SKM-1 (cell line): Measurements from ENCODE around the gene TSPYL2.

Source experiments
- DNase-seq: peaks from one replicate; lab custom pipeline; 2025; ENCODE audit not compliant: unreplicated experiment; lab: John Stamatoyannopoulos, UW

TSPYL2 gene

DNA sequence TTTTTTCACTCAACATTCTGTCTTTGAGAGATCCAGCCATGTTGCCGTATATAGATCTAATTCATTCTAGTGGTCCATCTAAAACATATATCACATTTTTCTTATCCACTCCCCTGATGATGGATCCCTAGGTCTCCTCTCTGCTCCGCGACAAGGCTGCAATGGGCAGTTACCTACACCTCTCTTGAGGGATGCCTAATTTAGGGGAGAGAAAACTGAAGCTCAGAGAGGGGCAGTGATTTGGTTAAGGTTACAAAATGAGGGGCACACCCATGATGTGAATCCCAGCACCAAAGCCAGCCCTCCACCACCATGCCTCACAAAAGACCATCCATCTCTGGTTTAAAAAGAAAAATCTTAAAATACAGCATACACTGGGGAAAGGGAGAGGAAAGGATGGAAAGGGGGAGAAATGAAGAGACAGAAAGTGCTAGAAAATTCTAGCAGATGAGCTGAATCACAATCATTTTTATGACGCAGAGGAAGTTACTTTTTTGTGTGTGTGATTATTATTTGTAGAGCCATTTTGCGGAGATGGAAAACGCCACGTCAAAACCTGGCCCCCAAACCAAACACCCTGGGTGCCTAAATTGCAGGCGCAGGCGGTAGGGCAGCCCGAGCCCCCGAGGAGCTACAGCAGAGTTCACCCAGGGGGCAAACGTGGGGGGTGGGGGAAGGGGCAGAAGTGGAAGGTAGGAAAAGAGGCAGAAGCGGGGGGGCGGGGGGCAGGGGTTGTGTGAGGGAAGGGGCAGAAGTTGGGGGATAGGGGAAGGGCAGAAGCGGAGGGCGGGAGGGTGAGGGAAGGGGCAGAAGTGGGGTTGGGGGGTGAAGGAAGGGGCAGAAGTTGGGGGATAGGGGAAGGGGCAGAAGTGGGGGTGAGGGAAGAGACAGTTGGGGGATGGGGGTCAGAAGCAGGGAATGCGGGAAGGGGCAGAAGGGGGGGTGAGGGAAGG, 1.3 kb upstream of the TSPYL2 start:
- DNase-seq: no peak

DNA sequence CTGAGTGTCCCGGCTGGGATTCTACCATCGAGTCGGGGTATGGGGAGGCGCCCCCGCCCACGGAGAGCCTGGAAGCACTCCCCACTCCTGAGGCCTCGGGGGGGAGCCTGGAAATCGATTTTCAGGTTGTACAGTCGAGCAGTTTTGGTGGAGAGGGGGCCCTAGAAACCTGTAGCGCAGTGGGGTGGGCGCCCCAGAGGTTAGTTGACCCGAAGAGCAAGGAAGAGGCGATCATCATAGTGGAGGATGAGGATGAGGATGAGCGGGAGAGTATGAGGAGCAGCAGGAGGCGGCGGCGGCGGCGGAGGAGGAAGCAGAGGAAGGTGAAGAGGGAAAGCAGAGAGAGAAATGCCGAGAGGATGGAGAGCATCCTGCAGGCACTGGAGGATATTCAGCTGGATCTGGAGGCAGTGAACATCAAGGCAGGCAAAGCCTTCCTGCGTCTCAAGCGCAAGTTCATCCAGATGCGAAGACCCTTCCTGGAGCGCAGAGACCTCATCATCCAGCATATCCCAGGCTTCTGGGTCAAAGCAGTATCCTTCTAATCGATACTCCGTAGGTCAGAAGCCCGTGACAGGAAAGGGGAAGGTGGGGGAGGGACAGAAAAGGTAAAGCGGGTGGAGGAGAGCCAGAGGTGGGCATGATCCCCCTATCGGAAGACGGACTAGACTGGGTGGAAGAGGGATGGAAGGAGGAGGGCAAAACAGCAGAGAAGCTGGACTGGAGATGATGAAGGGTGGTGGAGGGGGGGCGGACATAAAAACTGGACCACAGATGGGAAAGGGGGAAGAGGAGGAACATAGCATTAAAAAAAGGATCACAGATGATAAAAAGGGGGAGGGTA, 828 bp downstream of the TSPYL2 start:
- no peak for DNase-seq

- DNase-seq: no peak
These were observed 1.9 kb downstream of the TSPYL2 start for GRCh38 chrX:53084043-53084570.

DNA sequence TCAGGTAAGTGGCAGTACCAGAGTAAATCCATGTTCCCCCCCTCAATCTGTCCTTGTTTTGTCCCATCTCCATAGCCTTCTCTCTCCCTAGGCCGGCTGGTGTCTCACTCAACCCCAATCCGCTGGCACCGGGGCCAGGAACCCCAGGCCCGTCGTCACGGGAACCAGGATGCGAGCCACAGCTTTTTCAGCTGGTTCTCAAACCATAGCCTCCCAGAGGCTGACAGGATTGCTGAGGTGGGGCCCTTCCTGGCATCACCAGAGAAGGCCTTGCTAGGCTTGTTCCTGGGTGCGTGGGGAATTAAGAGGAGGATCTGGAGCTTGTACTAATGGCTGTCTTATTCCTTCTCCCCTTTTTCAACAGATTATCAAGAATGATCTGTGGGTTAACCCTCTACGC, 2.7 kb downstream of the TSPYL2 start:
- no peak for DNase-seq

GRCh38 chrX:53085661-53086229, 3.6 kb downstream of the TSPYL2 start:
- no peak for DNase-seq

GRCh38 chrX:53086464-53086863, 4.3 kb downstream of the TSPYL2 start:
- DNase-seq: no peak

DNA sequence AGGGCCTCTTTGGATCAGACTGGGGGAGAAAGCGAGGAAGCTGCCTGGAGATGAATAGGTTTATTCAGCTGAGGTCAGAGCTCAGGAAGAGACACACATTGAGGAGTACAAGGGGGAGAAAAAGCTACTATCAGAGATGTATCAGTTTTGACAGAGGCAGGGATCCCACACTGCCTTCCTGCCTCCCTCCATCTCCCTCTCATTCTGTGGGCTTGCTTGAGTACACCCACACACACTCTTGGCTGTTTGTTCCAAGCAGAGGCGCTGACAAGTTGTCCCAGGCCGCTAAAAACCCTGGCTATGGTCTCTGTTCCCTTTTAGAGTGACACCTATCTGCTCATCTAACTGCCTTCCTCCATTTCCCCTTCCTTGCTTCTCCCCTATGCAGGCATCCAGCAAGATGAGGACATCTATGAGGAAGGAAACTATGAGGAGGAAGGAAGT, 5.2 kb downstream of the TSPYL2 start:
- DNase-seq: no peak

- no peak for DNase-seq
These were observed 6.2 kb downstream of the TSPYL2 start for GRCh38 chrX:53088136-53088974.

GRCh38 chrX:53089224-53089842, 7.2 kb downstream of the TSPYL2 start:
- DNase-seq: no peak

DNA sequence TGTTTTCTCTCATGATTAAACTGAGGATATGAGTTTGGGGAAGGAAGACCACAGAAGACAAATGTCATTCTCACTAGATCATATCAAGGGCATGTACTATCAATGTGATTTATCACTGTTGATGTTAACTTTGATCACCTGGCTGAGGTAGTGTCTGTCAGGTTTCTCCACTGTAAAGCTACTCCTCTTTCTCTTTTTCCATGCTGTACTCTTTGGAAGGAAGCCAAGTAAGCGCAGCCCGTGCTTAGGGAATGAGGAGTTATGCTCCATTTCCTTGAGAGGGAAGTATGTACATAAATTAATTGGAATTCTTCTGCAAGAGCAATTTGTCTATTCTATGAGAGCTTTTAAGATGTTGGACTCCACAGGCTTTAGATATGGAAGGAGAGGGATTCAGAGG, 7.8 kb downstream of the TSPYL2 start:
- DNase-seq: no peak

- no peak for DNase-seq
These were observed 9.2 kb downstream of the TSPYL2 start for GRCh38 chrX:53091354-53091753.

DNA sequence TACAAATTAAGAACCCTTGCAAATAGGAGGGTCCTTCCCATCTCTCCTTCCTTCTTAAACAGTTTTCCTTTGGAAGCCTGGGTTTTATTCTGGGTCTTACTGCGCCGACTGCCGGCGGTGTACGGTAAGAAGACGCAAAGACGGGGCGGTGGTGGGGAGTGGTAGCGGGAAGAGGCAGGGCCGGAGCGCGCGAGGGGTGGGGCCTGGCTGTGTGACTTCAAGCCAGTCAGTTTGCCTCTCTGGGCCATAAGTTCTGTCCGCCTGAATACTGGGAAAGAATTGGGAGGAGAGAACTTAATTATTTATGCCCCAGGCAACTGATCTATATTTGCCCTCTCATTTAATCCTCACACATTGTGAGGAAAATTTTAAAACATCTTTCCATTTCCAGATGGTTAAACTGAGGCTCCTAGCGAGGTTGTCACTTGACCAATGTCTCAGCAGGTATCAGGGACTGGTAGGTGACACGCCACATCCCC, 11.0 kb downstream of the TSPYL2 start:
- DNase-seq: peak; percentile 37

DNA sequence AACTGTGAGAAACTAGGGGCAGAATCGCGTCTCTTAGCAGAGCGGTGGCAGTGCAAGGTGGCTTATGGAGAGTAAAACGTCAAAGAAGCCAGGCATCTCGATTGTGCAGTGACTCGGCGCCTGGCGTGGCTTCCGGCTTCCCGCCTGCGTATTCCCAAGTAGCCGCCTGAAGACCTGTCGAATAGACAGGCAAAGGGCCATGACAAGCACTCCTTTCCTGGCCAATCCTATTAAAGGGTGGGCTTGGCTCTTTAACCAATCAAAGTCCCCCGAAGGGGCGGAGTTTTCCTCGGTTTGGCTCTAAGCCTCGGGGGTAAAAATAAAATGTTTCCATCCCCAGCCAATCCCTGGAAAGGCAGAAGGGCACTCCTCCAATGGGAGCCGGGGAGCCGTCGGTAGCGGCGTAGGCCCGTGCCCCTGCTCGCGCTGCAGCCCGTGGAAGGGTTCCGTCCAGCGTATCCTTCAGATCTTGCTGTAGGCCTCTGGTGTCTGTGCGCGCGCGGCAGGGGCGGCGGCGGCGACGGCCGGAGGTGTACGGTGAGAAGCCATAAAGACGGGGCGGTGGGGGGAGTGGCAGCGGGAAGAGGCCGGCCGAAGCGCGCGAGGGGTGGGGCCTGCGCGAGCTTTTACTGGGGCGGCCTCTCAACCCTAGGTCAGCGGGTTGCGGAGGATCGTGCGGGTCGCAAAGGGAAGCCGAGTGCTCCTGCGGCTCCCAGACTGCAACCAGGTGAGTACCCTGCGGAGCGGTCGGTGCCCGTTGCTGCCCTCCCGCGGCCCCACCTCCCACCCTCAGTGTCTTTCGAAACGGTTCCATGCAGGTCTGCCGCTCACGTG, 11.8 kb downstream of the TSPYL2 start, which contains the start of gene KANTR:
Gene KANTR (plus strand): TSS at position 395 of the 834 bp plus-strand sequence. CDS start 30,131 bp downstream, outside the sequence.
- peak; percentile 71 for DNase-seq

GRCh38 chrX:53094582-53094905, 12.4 kb downstream of the TSPYL2 start:
- DNase-seq: no peak

DNA sequence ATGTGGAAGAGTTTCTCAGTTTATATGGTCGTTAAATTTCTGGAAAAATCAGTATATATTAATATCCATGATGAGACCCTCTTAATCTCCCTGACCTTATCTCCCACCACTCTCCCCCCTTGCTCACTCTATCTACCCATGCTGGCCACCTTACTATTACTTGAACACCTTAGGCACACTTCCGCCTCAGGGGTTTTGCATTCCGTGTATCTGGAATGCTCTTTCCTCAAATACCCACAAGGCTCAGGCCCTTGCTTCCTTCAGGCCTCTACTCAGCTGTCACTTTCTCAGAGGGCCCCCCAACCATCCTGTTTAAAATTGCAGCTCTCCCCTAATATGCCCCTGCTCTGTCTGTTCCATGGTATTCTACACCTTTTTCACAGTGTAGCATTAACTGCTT, 13.6 kb downstream of the TSPYL2 start:
- no peak for DNase-seq

GRCh38 chrX:53114864-53115549, 32.8 kb downstream of the TSPYL2 start:
- DNase-seq: no peak

GRCh38 chrX:53115550-53115874, 33.3 kb downstream of the TSPYL2 start:
- DNase-seq: no peak

GRCh38 chrX:53116101-53116500, 33.9 kb downstream of the TSPYL2 start:
- DNase-seq: no peak
